GM12878 (cell line): ENCODE measurements around the gene WHRN. TPM values are rescaled to one million over a fixed set of nuclear protein-coding genes. Genes with fewer than 3 reads are reported as not detected.

Source experiments
- ATAC-seq: fragments of 200-7000 bp; cut with Tn5 transposase; 3 replicates; pipeline ENCODE4 v1.9.1; 2020; ENCODE audit warnings: mild to moderate bottlenecking, moderate library complexity
- BruUV-seq: library from RNA; stranded (reverse); fragments of 400-500 nt; replicated peaks from 2 replicates; lab custom pipeline; 2021; lab: Mats Ljungman, UMichigan
- CTCF ChIA-PET: fragments of 300-600 bp; sonication (Branson Sonifier 250); formaldehyde crosslinking; extraction: SDS; loops from one replicate; lab custom pipeline; 2021; ENCODE audit warnings: inconsistent platforms; lab: Yijun Ruan, JAX
- POLR2A ChIA-PET: fragments of 350-600 bp; formaldehyde crosslinking; extraction: SDS; loops from one replicate; lab custom pipeline; 2021; ENCODE audit warnings: inconsistent platforms; lab: Charles Lee
- RAD21 ChIA-PET: fragments of 300-600 bp; sonication (Branson Sonifier 250); formaldehyde crosslinking; loops from one replicate; lab custom pipeline; 2023; ENCODE audit warnings: antibody characterized with exemption; ENCODE audit not compliant: unreplicated experiment; lab: Charles Lee
- SMC1A ChIA-PET: fragments of 300-600 bp; sonication (Branson Sonifier 250); formaldehyde crosslinking; loops from one replicate; lab custom pipeline; 2023; ENCODE audit not compliant: unreplicated experiment, uncharacterized antibody; lab: Charles Lee
- DNase-seq: peaks from one replicate; pipeline ENCODE4 v3.0.0-alpha.2; 2011; ENCODE audit warnings: low read depth, low spot score
- FAIRE-seq: peaks from 3 replicates; lab custom pipeline; 2011; peaks lifted over from hg19 to GRCh38; lab: Jason Lieb, UNC
- H2AFZ ChIP-seq: 2 replicates; pipeline ENCODE4 v1.6.0; 2011; ENCODE audit warnings: low read depth, low read length, control low read depth; ENCODE audit not compliant: control insufficient read depth
- H3K27ac ChIP-seq: 2 replicates; pipeline ENCODE4 v1.5.1; 2011; ENCODE audit warnings: control low read depth; ENCODE audit not compliant: control insufficient read depth, insufficient read depth
- H3K27me3 ChIP-seq, 2 experiments: replicated peaks in 1 of 2; 2 replicates each; pipeline versions ENCODE4 v1.6.0 to v1.6.1; 2011; ENCODE audit warnings: low read length in 1 of 2; ENCODE audit not compliant: control insufficient read depth in 2 of 2, insufficient read depth in 2 of 2
- H3K36me3 ChIP-seq, 2 experiments: 2 replicates each; pipeline ENCODE4 v1.5.1; 2011; ENCODE audit warnings: low read length in 1 of 2; ENCODE audit not compliant: control insufficient read depth in 2 of 2, insufficient read depth in 2 of 2
- H3K4me1 ChIP-seq: 2 replicates; pipeline ENCODE4 v1.6.1; 2011; ENCODE audit warnings: mild to moderate bottlenecking, low read length, moderate library complexity, mixed read lengths; ENCODE audit not compliant: control insufficient read depth, insufficient read depth
- H3K4me2 ChIP-seq: 2 replicates; pipeline ENCODE4 v1.6.0; 2011; ENCODE audit warnings: control low read depth; ENCODE audit not compliant: control insufficient read depth, insufficient read depth
- H3K4me3 ChIP-seq: fragments of 200-600 bp; sonication (generic); 2 replicates; pipeline ENCODE4 v1.5.1; 2016
- H3K79me2 ChIP-seq: 2 replicates; pipeline ENCODE4 v1.6.0; 2011; ENCODE audit warnings: low read length; ENCODE audit not compliant: control insufficient read depth, insufficient read depth
- H3K9ac ChIP-seq: 2 replicates; pipeline ENCODE4 v1.8.0; 2011; ENCODE audit warnings: low read length, control low read depth, mixed read lengths; ENCODE audit not compliant: control insufficient read depth, insufficient read depth
- H3K9me3 ChIP-seq: replicated peaks from 3 replicates; pipeline ENCODE4 v1.5.1; 2011; ENCODE audit warnings: mild to moderate bottlenecking, low read length; ENCODE audit not compliant: control insufficient read depth, insufficient read depth
- H4K20me1 ChIP-seq: 2 replicates; pipeline ENCODE4 v1.6.0; 2011; ENCODE audit not compliant: control insufficient read depth, insufficient read depth
- CHD1 ChIP-seq: IDR thresholded peaks from 2 replicates; pipeline ENCODE4 v1.6.1; 2012; ENCODE audit warnings: low read depth, low read length, improper control_type of control experiment
- HDGF ChIP-seq: fragments of 450-650 bp; IDR thresholded peaks from 2 replicates; pipeline ENCODE4 v1.6.1; 2016; ENCODE audit warnings: antibody characterized with exemption
- IKZF2 ChIP-seq, 2 experiments: fragments of 450-650 bp; IDR thresholded peaks; 2 replicates each; pipeline ENCODE4 v1.6.1; 2017; ENCODE audit warnings: mild to moderate bottlenecking in 2 of 2, moderate library complexity in 2 of 2
- MTA2 ChIP-seq: fragments of 450-650 bp; IDR thresholded peaks from 2 replicates; pipeline ENCODE4 v1.6.1; 2016; ENCODE audit warnings: low read depth, mild to moderate bottlenecking, moderate library complexity
- RBBP5 ChIP-seq: fragments of 200-600 bp; sonication (generic); conservative IDR thresholded peaks from 2 replicates; pipeline ENCODE4 v1.6.1; 2016
- SPI1 ChIP-seq: IDR thresholded peaks from 2 replicates; pipeline ENCODE4 v1.6.1; 2011; ENCODE audit warnings: low read depth, mild to moderate bottlenecking, low read length, moderate library complexity, borderline replicate concordance; ENCODE audit not compliant: insufficient read depth
- SREBF1 ChIP-seq: IDR thresholded peaks from 2 replicates; pipeline ENCODE4 v1.6.1; 2012; ENCODE audit warnings: mild to moderate bottlenecking, low read length
- SRF ChIP-seq, 2 experiments: IDR thresholded peaks; 2 replicates each; pipeline ENCODE4 v1.6.1; 2011; ENCODE audit warnings: low read depth in 2 of 2, low read length in 2 of 2, mild to moderate bottlenecking in 1 of 2, moderate library complexity in 1 of 2
- SUZ12 ChIP-seq: fragments of 200-600 bp; sonication (generic); IDR thresholded peaks from one replicate; pipeline ENCODE4 v1.6.1; 2018; ENCODE audit warnings: antibody characterized with exemption, mild to moderate bottlenecking; ENCODE audit not compliant: unreplicated experiment
- WGBS: methylation state at CpG from one replicate; pipeline ENCODE4 v1.1.6; 2016; ENCODE audit warnings: low lambda C conversion rate; ENCODE audit not compliant: insufficient replicate concordance, insufficient coverage; ENCODE audit errors: missing lambda C conversion rate; 5-methylcytosine and 5-hydroxymethylcytosine counted together
- in situ Hi-C: fragments of 300-500 bp; cut with MboI; formaldehyde crosslinking; loops from 9 replicates; pipeline ENCODE4 v1.14.3; 2018; ENCODE audit warnings: mixed read lengths
- intact Hi-C: fragments of 100-400 bp; cut with micrococcal nuclease; formaldehyde crosslinking; loops from one replicate; pipeline ENCODE4 v1.14.2; 2022; ENCODE audit not compliant: unreplicated experiment
- polyA plus RNA-seq, 11 experiments: library from polyadenylated mRNA; depleted of rRNA in 4 of 11; unstranded in 6 of 11; stranded (reverse) in 5 of 11; fragments of >200 nt; fragmentation: Nextera tagmentation in 4 of 11; fragmentation: Illumina TruSeq in 1 of 11; extraction: Ambion mirVana in 4 of 11; extraction: Trizol in 1 of 11; gene quantifications; 1 replicate in 1 of 11; 2 replicates in 10 of 11; pipeline versions ENCODE4 v1.2.1 to v1.2.3, GENCODE V29; 2011 to 2016; ENCODE audit warnings: inconsistent platforms in 2 of 11, missing spikeins in 2 of 11, low read depth in 1 of 11
- total RNA-seq, 4 experiments: library from RNA; depleted of rRNA in 3 of 4; stranded (reverse); fragments of >200 nt in 3 of 4; fragmentation: Illumina TruSeq in 1 of 4; extraction: Trizol in 1 of 4; gene quantifications; 2 replicates each; pipeline versions ENCODE4 v1.2.1 to v1.2.3, GENCODE V29; 2013 to 2021
- TF ChIP-seq, protein P1 (sequence below): fragments of 150-350 bp; IDR thresholded peaks from 2 replicates; pipeline ENCODE4 v1.6.1; 2016; ENCODE audit warnings: low read depth, low read length
- TF ChIP-seq, protein P2 (sequence below): fragments of 450-650 bp; IDR thresholded peaks from 2 replicates; pipeline ENCODE4 v1.6.1; 2016; ENCODE audit warnings: mild to moderate bottlenecking
- TF ChIP-seq, protein P3 (sequence below): fragments of 450-650 bp; IDR thresholded peaks from 2 replicates; pipeline ENCODE4 v1.6.1; 2017; ENCODE audit warnings: low read depth, mild to moderate bottlenecking, moderate library complexity

Gene WHRN
- total and polyA plus RNA-seq, 10 of the 15 experiments (the other 5 are each of a cell fraction or from before 2014, with no cell fraction given) = 0.04 to 18.2 (median 0.68) TPM; not detected in 1

DNA sequence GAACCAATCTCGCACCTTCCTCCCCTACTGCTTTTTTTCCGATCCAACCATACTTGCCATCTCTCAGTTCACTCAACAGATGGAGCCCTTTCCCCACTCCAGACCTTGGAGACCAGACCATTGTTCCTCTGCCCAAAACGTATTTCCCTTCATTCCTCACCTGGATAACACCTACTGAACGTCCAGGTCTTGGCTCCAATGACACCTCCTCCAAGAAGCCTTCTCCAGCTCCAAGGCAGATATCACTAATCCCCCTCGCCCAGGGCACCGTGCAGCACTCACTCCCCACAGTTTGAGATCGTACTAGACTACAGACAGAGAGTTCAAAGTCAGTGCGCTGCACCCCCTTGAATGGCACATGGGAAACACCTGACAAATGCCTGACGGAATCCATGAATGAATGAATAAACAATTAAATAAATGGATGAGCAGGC is 70.4 kb downstream of the WHRN start (continued):
- TF ChIP-seq, protein P1, sequence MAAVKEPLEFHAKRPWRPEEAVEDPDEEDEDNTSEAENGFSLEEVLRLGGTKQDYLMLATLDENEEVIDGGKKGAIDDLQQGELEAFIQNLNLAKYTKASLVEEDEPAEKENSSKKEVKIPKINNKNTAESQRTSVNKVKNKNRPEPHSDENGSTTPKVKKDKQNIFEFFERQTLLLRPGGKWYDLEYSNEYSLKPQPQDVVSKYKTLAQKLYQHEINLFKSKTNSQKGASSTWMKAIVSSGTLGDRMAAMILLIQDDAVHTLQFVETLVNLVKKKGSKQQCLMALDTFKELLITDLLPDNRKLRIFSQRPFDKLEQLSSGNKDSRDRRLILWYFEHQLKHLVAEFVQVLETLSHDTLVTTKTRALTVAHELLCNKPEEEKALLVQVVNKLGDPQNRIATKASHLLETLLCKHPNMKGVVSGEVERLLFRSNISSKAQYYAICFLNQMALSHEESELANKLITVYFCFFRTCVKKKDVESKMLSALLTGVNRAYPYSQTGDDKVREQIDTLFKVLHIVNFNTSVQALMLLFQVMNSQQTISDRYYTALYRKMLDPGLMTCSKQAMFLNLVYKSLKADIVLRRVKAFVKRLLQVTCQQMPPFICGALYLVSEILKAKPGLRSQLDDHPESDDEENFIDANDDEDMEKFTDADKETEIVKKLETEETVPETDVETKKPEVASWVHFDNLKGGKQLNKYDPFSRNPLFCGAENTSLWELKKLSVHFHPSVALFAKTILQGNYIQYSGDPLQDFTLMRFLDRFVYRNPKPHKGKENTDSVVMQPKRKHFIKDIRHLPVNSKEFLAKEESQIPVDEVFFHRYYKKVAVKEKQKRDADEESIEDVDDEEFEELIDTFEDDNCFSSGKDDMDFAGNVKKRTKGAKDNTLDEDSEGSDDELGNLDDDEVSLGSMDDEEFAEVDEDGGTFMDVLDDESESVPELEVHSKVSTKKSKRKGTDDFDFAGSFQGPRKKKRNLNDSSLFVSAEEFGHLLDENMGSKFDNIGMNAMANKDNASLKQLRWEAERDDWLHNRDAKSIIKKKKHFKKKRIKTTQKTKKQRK = no peak
- TF ChIP-seq RBBP5 = no peak

DNA sequence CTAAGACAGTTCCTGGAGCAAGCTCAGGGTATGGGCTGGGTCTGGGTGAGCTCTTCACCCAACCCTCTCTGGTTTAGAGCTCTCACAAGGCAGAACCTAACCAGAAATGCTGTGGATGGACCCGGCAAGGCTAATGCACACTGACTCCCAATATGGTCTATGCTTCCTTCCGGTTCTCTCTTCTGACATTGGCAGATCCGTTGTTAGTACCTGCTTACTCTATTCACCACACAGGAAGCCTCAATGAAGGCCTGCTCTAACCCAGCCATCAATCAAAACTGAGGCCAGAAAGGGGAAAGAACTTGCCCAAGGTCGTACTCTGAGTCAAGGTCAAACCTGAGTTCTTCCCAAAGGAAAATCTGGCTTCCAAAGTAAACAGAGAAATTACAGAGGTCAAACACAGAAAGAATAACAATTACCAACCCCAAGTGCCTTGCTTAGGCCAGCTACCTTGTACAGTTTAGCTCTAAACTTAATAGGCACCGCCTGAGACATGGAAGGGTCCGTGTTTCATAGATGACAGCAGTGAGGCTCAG is 71.5 kb downstream of the WHRN start:
- ATAC-seq = peak; percentile 84
- H4K20me1 ChIP-seq = no peaks in the 10 kb centered on the region
- H3K9ac ChIP-seq = no peak overlapping the region
- WGBS = 24% methylated on average over 6 of the region's 6 CpGs
- H3K27ac ChIP-seq = no peak overlapping the region
- H3K27me3 ChIP-seq = peaks cover 0 to 4% of the 10 kb centered on the region in 2 experiments; a peak in 1 of 4 replicates
- RAD21 ChIA-PET = interaction anchor here (0.7 to 6.5 kb wide), 8 partner anchors 28 to 247 kb away, joined by 3 to 49 read pairs (median 4); no protein-coding TSS in a partner anchor
- POLR2A ChIA-PET = interaction anchor here (1.0 kb wide), 1 partner anchor 17 kb away, joined by 3 read pairs; no protein-coding TSS in a partner anchor
- SMC1A ChIA-PET = interaction anchor here (0.7 to 10.1 kb wide), 9 partner anchors 13 to 219 kb away, joined by 3 to 139 read pairs (median 7); partner anchors contain the start of gene WHRN
- H3K4me3 ChIP-seq = no peak overlapping the region
- no peaks in the 10 kb centered on the region for H3K4me1 ChIP-seq
- H3K79me2 ChIP-seq = no peaks in the 10 kb centered on the region
- H3K9me3 ChIP-seq = no peaks in the 10 kb centered on the region
- H3K36me3 ChIP-seq = no peaks in the 10 kb centered on the region; a peak in 1 of 4 replicates
- CTCF ChIA-PET = interaction anchor here (0.7 to 8.1 kb wide), 14 partner anchors 11 to 219 kb away, joined by 3 to 104 read pairs (median 4); partner anchors contain the start of gene WHRN
- in situ Hi-C loops = no loop called here
- DNase-seq = no peak
- BruUV-seq = no TSS peak
- H2AFZ ChIP-seq = no peak overlapping the region
- H3K4me2 ChIP-seq = no peak overlapping the region
- intact Hi-C loops = loop anchor here (1.0 kb wide), 1 partner anchor 220 kb away; no protein-coding TSS in a partner anchor
- FAIRE-seq = no peak
- TF ChIP-seq HDGF (no peak), MTA2 (no peak), SREBF1 (no peak), CHD1 (no peak), IKZF2 (IDR thresholded peaks at IDR 0.05) (no peak), SRF (IDR thresholded peaks at IDR 0.05; ENCODE audit: low read depth in 2 of 2, low read length in 2 of 2) (peak; percentile 91 to 96), SPI1 (no peak), SUZ12 (no peak)
- TF ChIP-seq, protein P2, sequence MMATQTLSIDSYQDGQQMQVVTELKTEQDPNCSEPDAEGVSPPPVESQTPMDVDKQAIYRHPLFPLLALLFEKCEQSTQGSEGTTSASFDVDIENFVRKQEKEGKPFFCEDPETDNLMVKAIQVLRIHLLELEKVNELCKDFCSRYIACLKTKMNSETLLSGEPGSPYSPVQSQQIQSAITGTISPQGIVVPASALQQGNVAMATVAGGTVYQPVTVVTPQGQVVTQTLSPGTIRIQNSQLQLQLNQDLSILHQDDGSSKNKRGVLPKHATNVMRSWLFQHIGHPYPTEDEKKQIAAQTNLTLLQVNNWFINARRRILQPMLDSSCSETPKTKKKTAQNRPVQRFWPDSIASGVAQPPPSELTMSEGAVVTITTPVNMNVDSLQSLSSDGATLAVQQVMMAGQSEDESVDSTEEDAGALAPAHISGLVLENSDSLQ = peak; percentile 83
- TF ChIP-seq, protein P3, sequence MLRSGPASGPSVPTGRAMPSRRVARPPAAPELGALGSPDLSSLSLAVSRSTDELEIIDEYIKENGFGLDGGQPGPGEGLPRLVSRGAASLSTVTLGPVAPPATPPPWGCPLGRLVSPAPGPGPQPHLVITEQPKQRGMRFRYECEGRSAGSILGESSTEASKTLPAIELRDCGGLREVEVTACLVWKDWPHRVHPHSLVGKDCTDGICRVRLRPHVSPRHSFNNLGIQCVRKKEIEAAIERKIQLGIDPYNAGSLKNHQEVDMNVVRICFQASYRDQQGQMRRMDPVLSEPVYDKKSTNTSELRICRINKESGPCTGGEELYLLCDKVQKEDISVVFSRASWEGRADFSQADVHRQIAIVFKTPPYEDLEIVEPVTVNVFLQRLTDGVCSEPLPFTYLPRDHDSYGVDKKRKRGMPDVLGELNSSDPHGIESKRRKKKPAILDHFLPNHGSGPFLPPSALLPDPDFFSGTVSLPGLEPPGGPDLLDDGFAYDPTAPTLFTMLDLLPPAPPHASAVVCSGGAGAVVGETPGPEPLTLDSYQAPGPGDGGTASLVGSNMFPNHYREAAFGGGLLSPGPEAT = no peak
- TF ChIP-seq, protein P1 = no peak
